Heart left ventricle (tissue), 13 donors: ENCODE data around the gene CD300LD.

ENCODE experiments used
- POLR2A ChIP-seq, 2 donors: fragments of 450-650 bp; IDR thresholded peaks; one replicate each; pipeline ENCODE4 v1.6.1; 2017; ENCODE audit warnings: antibody characterized with exemption in 2 of 2, mild to moderate bottlenecking in 2 of 2, moderate library complexity in 2 of 2
- TF ChIP-seq, protein P1 (sequence below), 12 donors: fragments of 200-600 bp; sonication (generic) in 4 of 12; IDR thresholded peaks; one replicate each; pipeline versions ENCODE4 v1.5.0 to v1.8.0; 2018 to 2022; ENCODE audit warnings: antibody characterized with exemption in 12 of 12, mild to moderate bottlenecking in 5 of 12
- donor health status: ischemic (EF 13 %, LVEDD 7.1; RV severe dilation, severe dysfunction).
- donor health status: DM: no; HTN: yes; CAD: no.
- donor health status: DM: no; HTN: no; CAD: no.
- donor health status: ischemic (EF 25% LVEDD 6.9; RV normal size, moderate dysfunction).
- donor health status: ischemic (EF 25% LVEDD 5.7; RV mildly dilated, moderate dysfunction).
- donor health status: ischemic (EF 35%, LVEDD 5.7; RV mildly dilated, moderate dysfunction).
- donor health status: nonischemic (EF 11% LVEDD 7.7; RV severe dilation, severe dysfunction).
- donor health status: DM: yes; HTN: yes; CAD: no.
- donor health status: PGD.
- donor health status: ischemic (EF 29% LVEDD 5.4; RV normal size, mild dysfunction).
- donor health status: nonischemic (EF 23%, LVEDD 6.1; RV moderate dilation, normal function).

DNA sequence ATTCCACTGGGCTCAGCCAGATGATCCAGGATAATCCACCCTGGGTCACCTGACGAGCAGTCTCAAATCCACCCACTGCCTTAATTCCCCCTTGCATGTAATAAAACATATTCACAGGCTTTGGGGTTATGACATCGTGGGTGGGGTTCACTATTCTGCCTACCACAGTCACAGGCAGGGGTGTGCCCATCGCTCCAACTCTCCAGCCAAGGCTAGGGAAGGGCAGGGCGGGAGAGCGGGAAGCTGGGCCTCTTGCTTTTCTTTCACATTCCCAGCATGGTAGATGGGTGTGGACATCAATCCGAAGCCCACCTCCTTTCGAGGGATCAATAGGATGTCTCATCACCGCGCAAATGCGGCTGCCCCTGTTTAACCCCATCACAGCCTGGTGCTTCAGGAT lies 12.7 kb upstream of the CD300LD start:
- TF ChIP-seq, protein P1, sequence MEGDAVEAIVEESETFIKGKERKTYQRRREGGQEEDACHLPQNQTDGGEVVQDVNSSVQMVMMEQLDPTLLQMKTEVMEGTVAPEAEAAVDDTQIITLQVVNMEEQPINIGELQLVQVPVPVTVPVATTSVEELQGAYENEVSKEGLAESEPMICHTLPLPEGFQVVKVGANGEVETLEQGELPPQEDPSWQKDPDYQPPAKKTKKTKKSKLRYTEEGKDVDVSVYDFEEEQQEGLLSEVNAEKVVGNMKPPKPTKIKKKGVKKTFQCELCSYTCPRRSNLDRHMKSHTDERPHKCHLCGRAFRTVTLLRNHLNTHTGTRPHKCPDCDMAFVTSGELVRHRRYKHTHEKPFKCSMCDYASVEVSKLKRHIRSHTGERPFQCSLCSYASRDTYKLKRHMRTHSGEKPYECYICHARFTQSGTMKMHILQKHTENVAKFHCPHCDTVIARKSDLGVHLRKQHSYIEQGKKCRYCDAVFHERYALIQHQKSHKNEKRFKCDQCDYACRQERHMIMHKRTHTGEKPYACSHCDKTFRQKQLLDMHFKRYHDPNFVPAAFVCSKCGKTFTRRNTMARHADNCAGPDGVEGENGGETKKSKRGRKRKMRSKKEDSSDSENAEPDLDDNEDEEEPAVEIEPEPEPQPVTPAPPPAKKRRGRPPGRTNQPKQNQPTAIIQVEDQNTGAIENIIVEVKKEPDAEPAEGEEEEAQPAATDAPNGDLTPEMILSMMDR (IDR thresholded peaks at IDR 0.05), result no peak
- no peak for TF ChIP-seq POLR2A (IDR thresholded peaks at IDR 0.05)
